Eye (tissue), 1 donor: ENCODE measurements around the gene TBC1D14.
A peak's percentile ranks its signal among the peaks of the same experiment; 100 is the strongest.

Source experiments
- DNase-seq: peaks from one replicate; pipeline ENCODE4 v3.0.0-alpha.2; 2015

The TBC1D14 gene

GRCh38 chr4:6983544-6984142 lies 74.0 kb downstream of the TBC1D14 start:
- no peak for DNase-seq

- peak; percentile 57 for DNase-seq
These were observed 75.2 kb downstream of the TBC1D14 start for GRCh38 chr4:6984612-6985425.

- peak; percentile 80 for DNase-seq
These were observed 76.6 kb downstream of the TBC1D14 start for GRCh38 chr4:6986072-6986780.

GRCh38 chr4:6986781-6987587 lies 77.4 kb downstream of the TBC1D14 start:
- peak; percentile 97 for DNase-seq

GRCh38 chr4:6987588-6987961 lies 77.9 kb downstream of the TBC1D14 start:
- DNase-seq: no peak

GRCh38 chr4:6988016-6988715 lies 78.5 kb downstream of the TBC1D14 start:
- DNase-seq: no peak

GRCh38 chr4:6989331-6989923 lies 79.8 kb downstream of the TBC1D14 start:
- DNase-seq: no peak

GRCh38 chr4:6990661-6991060 lies 81.0 kb downstream of the TBC1D14 start:
- DNase-seq: no peak

GRCh38 chr4:6991249-6991648 lies 81.6 kb downstream of the TBC1D14 start:
- no peak for DNase-seq

- DNase-seq: no peak
These were observed 82.3 kb downstream of the TBC1D14 start for GRCh38 chr4:6991771-6992557.

GRCh38 chr4:6992728-6993677 lies 83.4 kb downstream of the TBC1D14 start:
- DNase-seq: peak; percentile 76

GRCh38 chr4:6996481-6996880 lies 86.9 kb downstream of the TBC1D14 start:
- DNase-seq: no peak

GRCh38 chr4:6999172-7000086 lies 89.8 kb downstream of the TBC1D14 start:
- no peak for DNase-seq

GRCh38 chr4:7000421-7001176 lies 91.0 kb downstream of the TBC1D14 start:
- no peak for DNase-seq

- no peak for DNase-seq
These were observed 91.6 kb downstream of the TBC1D14 start for GRCh38 chr4:7001271-7001670.

GRCh38 chr4:7002336-7002735 lies 92.7 kb downstream of the TBC1D14 start:
- DNase-seq: no peak

GRCh38 chr4:7003176-7003878 lies 93.7 kb downstream of the TBC1D14 start:
- DNase-seq: no peak
